ENCODE data around the gene DAND5.

DNA sequence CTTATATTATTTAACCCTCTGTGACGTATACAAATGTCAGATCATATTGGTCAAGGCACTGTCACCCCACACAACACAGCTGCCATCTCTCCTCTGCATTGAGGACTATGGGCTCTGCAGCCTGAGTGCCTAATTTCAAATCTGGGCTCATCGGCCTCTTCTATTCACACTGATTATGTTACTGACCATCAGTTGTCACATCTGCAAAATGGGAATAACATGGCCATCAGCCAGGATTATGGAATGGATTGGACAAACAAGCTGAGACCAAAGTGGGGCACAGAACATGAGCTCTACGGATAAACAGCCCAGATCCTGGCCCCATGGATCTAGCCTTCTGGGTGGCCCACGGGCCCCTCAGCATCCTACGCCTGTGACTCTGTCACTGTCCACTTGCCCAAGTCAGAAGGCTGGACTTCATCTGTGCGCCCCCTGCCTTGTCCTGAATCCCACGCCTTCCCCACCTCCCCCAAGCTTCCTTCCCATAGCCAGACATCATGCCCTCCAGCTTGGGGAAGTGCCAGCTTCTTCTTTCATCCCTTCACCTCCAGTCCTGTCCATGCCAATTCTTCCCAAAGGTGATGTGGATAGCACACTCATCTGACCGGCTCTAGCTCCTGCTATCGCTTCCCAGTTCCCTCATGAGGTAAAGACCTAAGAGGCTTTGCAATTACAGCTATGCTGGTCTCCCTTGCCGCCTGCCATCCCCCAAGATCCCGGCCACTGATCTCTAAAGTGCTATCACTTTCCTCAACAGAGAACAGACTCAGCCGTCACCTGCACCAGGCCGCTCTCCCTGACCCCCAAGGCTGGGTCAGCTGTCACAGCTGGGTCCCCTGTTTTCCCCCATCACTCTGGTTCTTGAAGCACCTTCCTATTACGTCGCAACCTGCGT is 36.7 kb upstream of the DAND5 start:
- no peak for TF ChIP-seq TAF7 (tag; IDR thresholded peaks at IDR 0.05)
- no peak for TF ChIP-seq ZNF384 (IDR thresholded peaks at IDR 0.05; ENCODE audit: low read depth, low read length)
- TF ChIP-seq, protein P1, sequence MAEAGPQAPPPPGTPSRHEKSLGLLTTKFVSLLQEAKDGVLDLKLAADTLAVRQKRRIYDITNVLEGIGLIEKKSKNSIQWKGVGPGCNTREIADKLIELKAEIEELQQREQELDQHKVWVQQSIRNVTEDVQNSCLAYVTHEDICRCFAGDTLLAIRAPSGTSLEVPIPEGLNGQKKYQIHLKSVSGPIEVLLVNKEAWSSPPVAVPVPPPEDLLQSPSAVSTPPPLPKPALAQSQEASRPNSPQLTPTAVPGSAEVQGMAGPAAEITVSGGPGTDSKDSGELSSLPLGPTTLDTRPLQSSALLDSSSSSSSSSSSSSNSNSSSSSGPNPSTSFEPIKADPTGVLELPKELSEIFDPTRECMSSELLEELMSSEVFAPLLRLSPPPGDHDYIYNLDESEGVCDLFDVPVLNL (CRISPR knock-in tag; IDR thresholded peaks at IDR 0.05; ENCODE audit: low read depth), result no peak
- TF ChIP-seq POLR2A (conservative IDR thresholded peaks at IDR 0.05), result no peak
- no peak for TF ChIP-seq ASH1L (IDR thresholded peaks at IDR 0.05; ENCODE audit: borderline replicate concordance, low read depth, partially characterized antibody)
- no peak for TF ChIP-seq SAFB (IDR thresholded peaks at IDR 0.05; ENCODE audit: borderline replicate concordance, low read depth, low read length)
- TF ChIP-seq EZH2 (IDR thresholded peaks at IDR 0.05; ENCODE audit: borderline replicate concordance, low read depth, low read length), result no peak
- no peak for TF ChIP-seq MXI1 (IDR thresholded peaks at IDR 0.05; ENCODE audit: low read depth, low read length)
- no peak for TF ChIP-seq NFE2L1 (tag; IDR thresholded peaks at IDR 0.05; ENCODE audit: borderline replicate concordance, low read depth)
- TF ChIP-seq, protein P2, sequence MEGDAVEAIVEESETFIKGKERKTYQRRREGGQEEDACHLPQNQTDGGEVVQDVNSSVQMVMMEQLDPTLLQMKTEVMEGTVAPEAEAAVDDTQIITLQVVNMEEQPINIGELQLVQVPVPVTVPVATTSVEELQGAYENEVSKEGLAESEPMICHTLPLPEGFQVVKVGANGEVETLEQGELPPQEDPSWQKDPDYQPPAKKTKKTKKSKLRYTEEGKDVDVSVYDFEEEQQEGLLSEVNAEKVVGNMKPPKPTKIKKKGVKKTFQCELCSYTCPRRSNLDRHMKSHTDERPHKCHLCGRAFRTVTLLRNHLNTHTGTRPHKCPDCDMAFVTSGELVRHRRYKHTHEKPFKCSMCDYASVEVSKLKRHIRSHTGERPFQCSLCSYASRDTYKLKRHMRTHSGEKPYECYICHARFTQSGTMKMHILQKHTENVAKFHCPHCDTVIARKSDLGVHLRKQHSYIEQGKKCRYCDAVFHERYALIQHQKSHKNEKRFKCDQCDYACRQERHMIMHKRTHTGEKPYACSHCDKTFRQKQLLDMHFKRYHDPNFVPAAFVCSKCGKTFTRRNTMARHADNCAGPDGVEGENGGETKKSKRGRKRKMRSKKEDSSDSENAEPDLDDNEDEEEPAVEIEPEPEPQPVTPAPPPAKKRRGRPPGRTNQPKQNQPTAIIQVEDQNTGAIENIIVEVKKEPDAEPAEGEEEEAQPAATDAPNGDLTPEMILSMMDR (IDR thresholded peaks at IDR 0.05 in 2 of 3, conservative IDR thresholded peaks at IDR 0.05 in 1 of 3; ENCODE audit: insufficient read depth in 2 of 3, low read depth in 1 of 3, low read length in 3 of 3), result no peak
- no peak for TF ChIP-seq ZFP36 (IDR thresholded peaks at IDR 0.05; ENCODE audit: low read depth, low read length, partially characterized antibody)
- TF ChIP-seq TCF7 (IDR thresholded peaks at IDR 0.05; ENCODE audit: borderline replicate concordance), result no peak
- TF ChIP-seq CBX2 (IDR thresholded peaks at IDR 0.05; ENCODE audit: insufficient read depth, low read length, poor library complexity, severe bottlenecking), result no peak
- no peak for TF ChIP-seq SMC3 (conservative IDR thresholded peaks at IDR 0.05; ENCODE audit: insufficient read depth, low read depth, low read length)

All from K562 (cell line).